PFSK-1 (cell line): ENCODE results near the gene ZBED4. TPM values are rescaled to one million over a fixed set of nuclear protein-coding genes. Genes with fewer than 3 reads are reported as not detected.
A peak's percentile ranks its signal among the peaks of the same experiment; 100 is the strongest.

Source experiments
- FOXP2 ChIP-seq: optimal IDR thresholded peaks from 2 replicates; pipeline ENCODE3; 2011; ENCODE audit warnings: borderline replicate concordance, control low read depth, inconsistent platforms; ENCODE audit not compliant: insufficient read depth; ENCODE audit errors: extremely low read length, extremely low read depth
- POLR2AphosphoS5 ChIP-seq: IDR thresholded peaks from 2 replicates; pipeline ENCODE4 v1.6.1; 2012; ENCODE audit warnings: low read depth, mild to moderate bottlenecking, control low read depth, low read length, moderate library complexity
- REST ChIP-seq, 2 experiments: IDR thresholded peaks; 2 replicates each; pipeline versions ENCODE4 v1.6.1 to v1.8.0; 2011 to 2012; ENCODE audit warnings: low read depth in 2 of 2, low read length in 2 of 2, control low read depth in 1 of 2, inconsistent platforms in 1 of 2, mild to moderate bottlenecking in 1 of 2, moderate library complexity in 1 of 2; ENCODE audit not compliant: insufficient read depth in 1 of 2
- SIN3A ChIP-seq: IDR thresholded peaks from 2 replicates; pipeline ENCODE4 v1.6.1; 2012; ENCODE audit warnings: mild to moderate bottlenecking, low read length, moderate library complexity, borderline replicate concordance; ENCODE audit not compliant: insufficient read depth
- TAF1 ChIP-seq: IDR thresholded peaks from 2 replicates; pipeline ENCODE4 v1.6.1; 2012; ENCODE audit warnings: low read length, control low read depth, borderline replicate concordance; ENCODE audit not compliant: insufficient read depth
- polyA plus RNA-seq: library from polyadenylated mRNA; unstranded; fragments of >200 nt; gene quantifications from one replicate; pipeline ENCODE4 v1.2.1, GENCODE V29; 2012; ENCODE audit warnings: low read depth, missing spikeins; ENCODE audit not compliant: insufficient read length

ZBED4 gene, protein sequence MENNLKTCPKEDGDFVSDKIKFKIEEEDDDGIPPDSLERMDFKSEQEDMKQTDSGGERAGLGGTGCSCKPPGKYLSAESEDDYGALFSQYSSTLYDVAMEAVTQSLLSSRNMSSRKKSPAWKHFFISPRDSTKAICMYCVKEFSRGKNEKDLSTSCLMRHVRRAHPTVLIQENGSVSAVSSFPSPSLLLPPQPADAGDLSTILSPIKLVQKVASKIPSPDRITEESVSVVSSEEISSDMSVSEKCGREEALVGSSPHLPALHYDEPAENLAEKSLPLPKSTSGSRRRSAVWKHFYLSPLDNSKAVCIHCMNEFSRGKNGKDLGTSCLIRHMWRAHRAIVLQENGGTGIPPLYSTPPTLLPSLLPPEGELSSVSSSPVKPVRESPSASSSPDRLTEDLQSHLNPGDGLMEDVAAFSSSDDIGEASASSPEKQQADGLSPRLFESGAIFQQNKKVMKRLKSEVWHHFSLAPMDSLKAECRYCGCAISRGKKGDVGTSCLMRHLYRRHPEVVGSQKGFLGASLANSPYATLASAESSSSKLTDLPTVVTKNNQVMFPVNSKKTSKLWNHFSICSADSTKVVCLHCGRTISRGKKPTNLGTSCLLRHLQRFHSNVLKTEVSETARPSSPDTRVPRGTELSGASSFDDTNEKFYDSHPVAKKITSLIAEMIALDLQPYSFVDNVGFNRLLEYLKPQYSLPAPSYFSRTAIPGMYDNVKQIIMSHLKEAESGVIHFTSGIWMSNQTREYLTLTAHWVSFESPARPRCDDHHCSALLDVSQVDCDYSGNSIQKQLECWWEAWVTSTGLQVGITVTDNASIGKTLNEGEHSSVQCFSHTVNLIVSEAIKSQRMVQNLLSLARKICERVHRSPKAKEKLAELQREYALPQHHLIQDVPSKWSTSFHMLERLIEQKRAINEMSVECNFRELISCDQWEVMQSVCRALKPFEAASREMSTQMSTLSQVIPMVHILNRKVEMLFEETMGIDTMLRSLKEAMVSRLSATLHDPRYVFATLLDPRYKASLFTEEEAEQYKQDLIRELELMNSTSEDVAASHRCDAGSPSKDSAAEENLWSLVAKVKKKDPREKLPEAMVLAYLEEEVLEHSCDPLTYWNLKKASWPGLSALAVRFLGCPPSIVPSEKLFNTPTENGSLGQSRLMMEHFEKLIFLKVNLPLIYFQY
- polyA plus RNA-seq, result 17.9 TPM

DNA sequence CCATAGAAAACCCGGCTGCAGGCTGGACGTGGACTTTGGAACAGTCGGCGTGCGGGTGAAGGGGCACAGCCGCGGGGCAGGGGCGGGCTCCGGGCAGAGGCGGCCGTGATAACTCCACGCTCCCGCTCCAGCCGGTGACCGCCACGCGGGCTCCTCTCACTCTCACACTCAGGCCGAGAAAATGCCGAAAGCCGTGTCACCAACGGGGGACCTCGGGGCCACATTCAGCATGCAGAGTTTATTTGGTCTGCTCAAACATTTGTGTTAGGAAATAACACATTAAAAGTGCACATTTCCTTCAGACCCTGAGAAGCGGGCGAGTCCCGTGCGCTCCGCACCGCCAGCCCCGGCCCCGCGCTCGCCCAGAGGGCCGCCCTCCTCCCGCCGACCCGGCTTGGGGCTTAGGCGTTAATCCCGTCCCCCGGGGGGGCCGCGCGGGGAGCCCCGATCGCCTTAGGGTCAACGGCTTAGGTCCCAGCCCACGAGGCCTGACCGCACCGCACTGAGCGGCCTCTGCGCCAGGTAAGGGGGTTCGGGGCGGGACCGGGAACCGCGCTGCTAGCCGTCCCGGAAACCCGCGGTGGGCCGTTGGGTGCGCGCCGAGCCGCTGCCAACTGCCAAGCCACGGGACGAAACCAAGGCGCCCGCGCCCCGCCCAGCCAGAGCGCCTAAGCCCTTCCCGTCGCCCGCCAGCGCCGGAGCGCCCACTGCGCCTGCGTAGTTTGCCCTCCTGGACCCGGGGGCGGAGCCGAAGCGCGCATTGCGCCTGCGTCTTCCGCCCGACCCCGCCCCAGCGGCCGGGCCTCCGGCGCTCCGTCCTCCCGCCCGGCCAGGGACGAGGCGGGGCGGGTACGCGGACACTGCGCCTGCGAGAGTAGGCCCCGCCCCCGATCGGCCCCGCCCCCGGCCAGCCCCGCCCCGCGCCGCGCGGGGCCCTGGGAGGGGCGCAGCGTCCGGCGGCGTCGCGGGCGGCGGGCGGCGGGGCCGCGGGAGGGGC, at the start of gene ZBED4:
Gene ZBED4, plus strand, starts transcription at position 947 of the 997 bp plus-strand sequence. CDS start 29,819 bp downstream, outside the sequence.
- TF ChIP-seq TAF1, result no peak
- peak; percentile 31 for TF ChIP-seq FOXP2
- TF ChIP-seq SIN3A, result no peak
- TF ChIP-seq REST (IDR thresholded peaks at IDR 0.05; ENCODE audit: insufficient read depth in 1 of 2, low read depth in 2 of 2, low read length in 2 of 2), result no peak
- TF ChIP-seq POLR2AphosphoS5, result peak; percentile 69

GRCh38 chr22:49807129-49807528, 46.5 kb upstream of the ZBED4 start:
- TF ChIP-seq FOXP2, result no peak
- TF ChIP-seq REST (IDR thresholded peaks at IDR 0.05; ENCODE audit: insufficient read depth in 1 of 2, low read depth in 2 of 2, low read length in 2 of 2), result no peak
- TF ChIP-seq SIN3A, result no peak
- no peak for TF ChIP-seq TAF1
- no peak for TF ChIP-seq POLR2AphosphoS5

DNA sequence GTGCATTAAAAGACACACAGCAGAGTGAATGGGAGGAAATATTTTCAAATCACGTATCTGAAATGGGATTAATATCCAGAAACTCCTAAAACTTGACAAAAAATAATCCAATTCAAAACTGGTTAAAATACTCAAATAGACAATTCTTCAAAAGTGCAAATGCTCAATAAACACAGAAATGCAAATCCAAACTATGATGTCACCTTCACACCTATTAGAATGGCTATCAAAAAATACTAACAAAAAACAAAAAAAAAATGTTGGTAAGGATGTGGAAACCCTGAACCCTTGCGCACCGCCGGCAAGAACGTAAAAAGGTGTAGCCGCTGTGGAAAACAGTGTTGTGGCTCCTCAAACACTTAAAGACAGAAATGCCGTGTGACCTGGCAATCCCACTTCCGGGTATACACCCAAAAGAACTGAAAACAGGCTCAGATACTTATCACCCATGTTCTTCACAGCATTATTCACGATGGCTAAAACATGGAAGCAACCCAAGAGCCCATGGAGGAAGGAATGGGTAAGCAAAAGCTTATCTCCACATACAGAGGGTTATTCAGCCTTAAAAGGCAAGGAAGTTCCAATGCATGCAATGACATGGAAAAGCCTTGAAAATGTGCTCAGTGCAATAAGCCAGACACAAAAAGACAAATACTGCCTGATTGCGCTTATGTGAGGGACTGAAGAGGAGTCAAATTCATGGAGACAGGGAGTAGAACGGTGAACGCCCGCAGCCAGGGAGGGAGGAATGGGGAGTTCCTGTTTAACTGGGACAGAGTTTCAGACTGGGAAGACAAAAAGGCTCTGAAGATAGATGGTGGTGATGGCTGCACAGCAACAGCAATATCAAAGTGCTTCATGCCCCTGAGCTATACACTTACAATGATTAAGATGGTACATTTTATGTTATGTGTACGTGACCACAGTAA, 45.6 kb upstream of the ZBED4 start:
- no peak for TF ChIP-seq FOXP2
- no peak for TF ChIP-seq SIN3A
- TF ChIP-seq REST (IDR thresholded peaks at IDR 0.05; ENCODE audit: insufficient read depth in 1 of 2, low read depth in 2 of 2, low read length in 2 of 2), result no peak
- TF ChIP-seq TAF1, result no peak
- TF ChIP-seq POLR2AphosphoS5, result no peak
